ENCODE results near the gene TAF1C.

GRCh38 chr16:84176192-84177053, 10.4 kb downstream of the TAF1C start:
- TF ChIP-seq POLR2AphosphoS5 (IDR thresholded peaks at IDR 0.05) (no peak), CTCF (IDR thresholded peaks at IDR 0.05) (no peak)

All from sigmoid colon (tissue), 4 donors.